ENCODE results near the gene ZNF420. TPM values are rescaled to one million over a fixed set of nuclear protein-coding genes. Genes with fewer than 3 reads are reported as not detected.
"Not testable (repeated sequence)": the region's sequence is repeated elsewhere in the genome, so short reads cannot be mapped to it uniquely, and the experiment has no call there.

ZNF420 gene
- total RNA-seq, 4 donors from 2014 or later = 6.1 to 53.5 (median 17.2) TPM

DNA sequence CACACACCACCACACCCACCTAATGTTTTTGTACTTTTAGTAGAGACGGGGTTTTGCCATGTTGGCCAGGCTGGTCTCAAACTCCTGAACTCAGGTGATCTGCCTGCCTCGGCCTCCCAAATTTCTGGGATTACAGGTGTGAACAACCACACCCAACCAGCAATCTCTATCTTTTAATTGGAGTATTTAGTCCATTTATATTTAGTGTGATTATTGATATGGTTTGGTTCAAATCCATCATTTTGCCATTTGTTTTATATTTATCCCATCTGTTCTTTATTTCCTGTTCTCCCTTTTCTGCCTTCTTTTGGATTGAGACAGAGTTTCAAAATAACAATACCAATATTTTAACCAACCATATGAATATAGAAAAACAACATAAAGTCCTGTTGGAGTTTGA, 4.1 kb downstream of the ZNF420 start:
- Histone ChIP-seq H3K27ac (no peak overlapping the region), H3K36me3 (no peaks in the 10 kb centered on the region), H3K27me3 (no peaks in the 10 kb centered on the region), H3K4me3 (no peak overlapping the region), H3K4me1 (peaks cover 0 to 8% of the 10 kb centered on the region in 2 donors), H3K9me3 (peaks cover 0 to 29% of the 10 kb centered on the region in 2 donors)
- intact Hi-C loops (cut with DNase I; ENCODE audit: low total_unique reads) = no loop called here
- no peak for DNase-seq
- no peak for TF ChIP-seq POLR2A (IDR thresholded peaks at IDR 0.05)
- TF ChIP-seq, protein P1, sequence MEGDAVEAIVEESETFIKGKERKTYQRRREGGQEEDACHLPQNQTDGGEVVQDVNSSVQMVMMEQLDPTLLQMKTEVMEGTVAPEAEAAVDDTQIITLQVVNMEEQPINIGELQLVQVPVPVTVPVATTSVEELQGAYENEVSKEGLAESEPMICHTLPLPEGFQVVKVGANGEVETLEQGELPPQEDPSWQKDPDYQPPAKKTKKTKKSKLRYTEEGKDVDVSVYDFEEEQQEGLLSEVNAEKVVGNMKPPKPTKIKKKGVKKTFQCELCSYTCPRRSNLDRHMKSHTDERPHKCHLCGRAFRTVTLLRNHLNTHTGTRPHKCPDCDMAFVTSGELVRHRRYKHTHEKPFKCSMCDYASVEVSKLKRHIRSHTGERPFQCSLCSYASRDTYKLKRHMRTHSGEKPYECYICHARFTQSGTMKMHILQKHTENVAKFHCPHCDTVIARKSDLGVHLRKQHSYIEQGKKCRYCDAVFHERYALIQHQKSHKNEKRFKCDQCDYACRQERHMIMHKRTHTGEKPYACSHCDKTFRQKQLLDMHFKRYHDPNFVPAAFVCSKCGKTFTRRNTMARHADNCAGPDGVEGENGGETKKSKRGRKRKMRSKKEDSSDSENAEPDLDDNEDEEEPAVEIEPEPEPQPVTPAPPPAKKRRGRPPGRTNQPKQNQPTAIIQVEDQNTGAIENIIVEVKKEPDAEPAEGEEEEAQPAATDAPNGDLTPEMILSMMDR (IDR thresholded peaks at IDR 0.05) = no peak

GRCh38 chr19:37087110-37087509, 8.9 kb downstream of the ZNF420 start:
- TF ChIP-seq, protein P1 (IDR thresholded peaks at IDR 0.05) = no peak
- TF ChIP-seq POLR2A (IDR thresholded peaks at IDR 0.05) = no peak
- Histone ChIP-seq H3K27ac (no peak overlapping the region), H3K36me3 (no peaks in the 10 kb centered on the region), H3K4me1 (no peaks in the 10 kb centered on the region), H3K4me3 (no peak overlapping the region), H3K27me3 (no peaks in the 10 kb centered on the region), H3K9me3 (peaks cover 0 to 38% of the 10 kb centered on the region in 2 donors)
- intact Hi-C loops (cut with DNase I; ENCODE audit: low total_unique reads) = no loop called here
- no peak for DNase-seq

- no peak for DNase-seq
- no peaks in the 10 kb centered on the region for H3K4me1 ChIP-seq
- no peak for TF ChIP-seq POLR2A (IDR thresholded peaks at IDR 0.05)
- TF ChIP-seq, protein P1 (IDR thresholded peaks at IDR 0.05) = no peak
- no peak overlapping the region for H3K27ac ChIP-seq
- H3K9me3 ChIP-seq = peaks cover 0 to 71% of the 10 kb centered on the region in 2 donors
- no peaks in the 10 kb centered on the region for H3K36me3 ChIP-seq
- no peaks in the 10 kb centered on the region for H3K27me3 ChIP-seq
- intact Hi-C loops (cut with DNase I; ENCODE audit: low total_unique reads) = no loop called here
- no peak overlapping the region for H3K4me3 ChIP-seq
These were observed 17.6 kb downstream of the ZNF420 start for GRCh38 chr19:37095859-37096258.

DNA sequence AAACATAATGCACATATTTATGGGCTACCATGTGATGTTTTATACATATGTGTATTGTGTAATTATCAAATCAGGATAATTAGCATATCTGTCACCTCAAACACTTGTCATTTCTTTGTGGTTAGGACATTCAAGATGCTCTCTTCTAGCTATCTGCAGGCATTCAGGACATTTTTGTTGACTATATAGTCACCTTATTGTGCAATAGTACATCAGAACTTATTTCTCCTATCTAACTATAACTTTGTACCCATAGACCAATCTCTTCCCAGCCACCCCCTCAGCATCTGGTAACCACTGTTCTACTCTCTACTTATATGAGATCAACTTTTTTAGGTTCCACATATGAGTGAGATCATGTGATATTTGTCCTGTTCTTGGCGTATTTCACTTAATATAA, 20.3 kb downstream of the ZNF420 start:
- peaks cover 0 to 89% of the 10 kb centered on the region in 2 donors for H3K9me3 ChIP-seq
- TF ChIP-seq, protein P1 (IDR thresholded peaks at IDR 0.05) = no peak
- no peak for TF ChIP-seq POLR2A (IDR thresholded peaks at IDR 0.05)

DNA sequence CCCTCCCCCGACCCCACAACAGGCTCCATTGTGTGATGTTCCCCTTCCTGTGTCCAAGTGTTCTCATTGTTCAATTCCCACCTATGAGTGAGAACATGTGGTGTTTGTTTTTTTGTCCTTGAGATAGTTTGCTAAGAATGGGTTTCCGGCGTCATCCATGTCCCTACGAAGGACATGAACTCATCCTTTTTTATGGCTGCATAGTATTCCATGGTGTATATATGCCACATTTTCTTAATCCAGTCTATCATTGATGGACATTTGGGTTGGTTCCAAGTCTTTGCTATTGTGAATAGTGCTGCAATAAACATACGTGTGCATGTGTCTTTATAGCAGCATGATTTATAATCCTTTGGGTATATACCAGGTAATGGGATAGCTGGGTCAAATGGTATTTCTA, 25.9 kb downstream of the ZNF420 start:
- intact Hi-C loops (cut with DNase I; ENCODE audit: low total_unique reads); H3K36me3 ChIP-seq; H3K27ac ChIP-seq; DNase-seq; H3K4me3 ChIP-seq; H3K4me1 ChIP-seq; H3K27me3 ChIP-seq: not testable (repeated sequence)
- peaks cover 0 to 86% of the 10 kb centered on the region in 2 donors for H3K9me3 ChIP-seq

More for the DNA sequence above, 20.3 kb downstream of the ZNF420 start:
- Histone ChIP-seq H3K4me3 (no peak overlapping the region), H3K4me1 (no peaks in the 10 kb centered on the region), H3K27me3 (no peaks in the 10 kb centered on the region), H3K27ac (no peak overlapping the region), H3K36me3 (no peaks in the 10 kb centered on the region)
- intact Hi-C loops (cut with DNase I; ENCODE audit: low total_unique reads) = no loop called here
- DNase-seq = no peak

GRCh38 chr19:37111753-37112152, 33.5 kb downstream of the ZNF420 start:
- peaks cover 5 to 94% of the 10 kb centered on the region in 2 donors for H3K9me3 ChIP-seq
- H3K4me1 ChIP-seq; DNase-seq; H3K27me3 ChIP-seq; intact Hi-C loops (cut with DNase I; ENCODE audit: low total_unique reads); H3K27ac ChIP-seq; H3K36me3 ChIP-seq; H3K4me3 ChIP-seq: not testable (repeated sequence)
